GM12864 (cell line): ENCODE measurements around the gene UNC13C.
"Not testable (repeated sequence)": the region's sequence is repeated elsewhere in the genome, so short reads cannot be mapped to it uniquely, and the experiment has no call there.

Source experiments
- DNase-seq: peaks from one replicate; pipeline ENCODE4 v3.0.0-alpha.2; 2011; ENCODE audit warnings: low read depth
- H3K4me3 ChIP-seq: 2 replicates; pipeline ENCODE4 v1.5.1; 2011; ENCODE audit warnings: mild to moderate bottlenecking, low read depth, low read length, control low read depth
- TF ChIP-seq, protein P1 (sequence below): IDR thresholded peaks from 2 replicates; pipeline ENCODE4 v1.5.1; 2011; ENCODE audit warnings: low read depth, mild to moderate bottlenecking, moderate library complexity, low read length, control low read depth, inconsistent platforms; ENCODE audit errors: missing control alignments

Gene UNC13C

DNA sequence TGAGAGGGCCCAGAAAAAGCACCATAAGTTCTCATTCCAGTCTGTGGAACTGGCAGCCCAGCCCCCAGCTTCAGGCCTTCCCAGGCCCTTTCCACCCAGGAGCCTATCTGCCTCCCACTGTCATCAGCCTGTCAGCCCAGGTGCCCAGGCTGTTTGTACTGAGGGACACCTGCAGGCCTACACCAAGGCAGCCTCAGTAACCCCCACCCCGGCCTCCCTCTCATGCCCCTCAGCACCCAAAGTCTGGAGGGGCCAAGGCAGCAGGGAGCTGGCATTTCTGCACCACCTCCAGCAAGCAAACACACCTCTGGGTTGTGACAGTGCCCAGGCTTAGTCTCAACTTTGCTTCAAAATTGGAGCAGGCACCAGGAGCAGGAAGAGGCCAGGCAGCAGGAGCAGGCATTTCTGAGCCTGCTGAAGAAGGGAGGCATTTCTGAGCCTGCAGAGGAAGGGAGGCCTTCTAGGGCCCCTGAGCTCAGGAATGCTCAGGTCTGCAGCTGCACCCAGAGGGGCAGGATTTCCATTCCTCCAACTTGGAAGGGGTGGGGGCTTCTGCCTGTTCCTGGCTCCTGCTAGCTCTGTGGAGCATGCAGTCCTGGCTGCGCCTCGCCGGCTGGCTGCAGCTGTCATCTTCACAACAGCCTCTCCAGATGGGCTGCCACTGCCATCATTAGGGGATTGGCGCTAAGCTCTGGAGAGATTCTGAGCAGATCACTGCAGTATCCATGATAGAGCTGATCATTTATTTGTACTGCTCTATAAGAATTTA lies 396.1 kb downstream of the UNC13C start:
- no peak overlapping the region for H3K4me3 ChIP-seq
- no peak for DNase-seq
- TF ChIP-seq, protein P1, sequence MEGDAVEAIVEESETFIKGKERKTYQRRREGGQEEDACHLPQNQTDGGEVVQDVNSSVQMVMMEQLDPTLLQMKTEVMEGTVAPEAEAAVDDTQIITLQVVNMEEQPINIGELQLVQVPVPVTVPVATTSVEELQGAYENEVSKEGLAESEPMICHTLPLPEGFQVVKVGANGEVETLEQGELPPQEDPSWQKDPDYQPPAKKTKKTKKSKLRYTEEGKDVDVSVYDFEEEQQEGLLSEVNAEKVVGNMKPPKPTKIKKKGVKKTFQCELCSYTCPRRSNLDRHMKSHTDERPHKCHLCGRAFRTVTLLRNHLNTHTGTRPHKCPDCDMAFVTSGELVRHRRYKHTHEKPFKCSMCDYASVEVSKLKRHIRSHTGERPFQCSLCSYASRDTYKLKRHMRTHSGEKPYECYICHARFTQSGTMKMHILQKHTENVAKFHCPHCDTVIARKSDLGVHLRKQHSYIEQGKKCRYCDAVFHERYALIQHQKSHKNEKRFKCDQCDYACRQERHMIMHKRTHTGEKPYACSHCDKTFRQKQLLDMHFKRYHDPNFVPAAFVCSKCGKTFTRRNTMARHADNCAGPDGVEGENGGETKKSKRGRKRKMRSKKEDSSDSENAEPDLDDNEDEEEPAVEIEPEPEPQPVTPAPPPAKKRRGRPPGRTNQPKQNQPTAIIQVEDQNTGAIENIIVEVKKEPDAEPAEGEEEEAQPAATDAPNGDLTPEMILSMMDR = no peak

GRCh38 chr15:54387799-54388198 lies 409.6 kb downstream of the UNC13C start:
- DNase-seq = no peak
- H3K4me3 ChIP-seq = no peak overlapping the region
- TF ChIP-seq, protein P1 = no peak

DNA sequence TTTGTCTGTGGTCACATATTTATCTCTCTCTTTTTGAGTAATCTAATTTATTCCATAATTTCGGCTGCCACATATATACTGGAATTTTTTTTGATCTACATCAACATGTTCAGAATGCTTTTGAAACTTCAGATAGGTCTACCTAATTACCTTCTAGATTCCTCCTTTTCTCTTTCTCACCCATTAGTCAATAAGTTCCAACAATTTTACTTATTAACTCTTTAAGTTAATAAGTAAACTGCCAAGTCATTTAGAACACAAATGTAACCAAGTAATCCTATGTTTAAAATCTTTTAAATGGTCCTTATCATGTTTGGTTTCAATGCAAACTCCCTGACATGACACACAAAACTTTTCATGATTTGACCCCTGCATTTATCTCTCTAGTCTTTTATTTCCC lies 410.5 kb downstream of the UNC13C start:
- no peak for DNase-seq
- TF ChIP-seq, protein P1 = no peak
- H3K4me3 ChIP-seq = no peak overlapping the region

DNA sequence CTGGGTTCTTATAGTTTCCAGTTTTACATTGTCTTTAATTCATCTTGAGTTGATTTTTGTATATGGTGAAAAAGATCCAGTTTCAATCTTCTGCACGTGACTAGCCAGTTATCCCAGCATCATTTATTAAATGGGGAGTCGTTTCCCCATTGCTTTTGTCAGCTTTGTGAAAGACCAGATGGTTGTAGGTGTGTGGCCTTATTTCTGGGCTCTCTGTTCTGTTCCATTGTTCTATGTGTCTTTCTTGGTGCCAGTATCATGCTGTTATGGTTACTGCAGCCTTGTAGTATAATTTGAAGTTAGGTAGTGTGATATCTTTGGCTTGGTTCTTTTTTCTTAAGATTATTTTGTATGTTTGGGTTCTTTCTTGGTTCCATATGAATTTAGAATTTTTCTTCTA lies 432.2 kb downstream of the UNC13C start:
- TF ChIP-seq, protein P1 = no peak
- no peak overlapping the region for H3K4me3 ChIP-seq
- no peak for DNase-seq

DNA sequence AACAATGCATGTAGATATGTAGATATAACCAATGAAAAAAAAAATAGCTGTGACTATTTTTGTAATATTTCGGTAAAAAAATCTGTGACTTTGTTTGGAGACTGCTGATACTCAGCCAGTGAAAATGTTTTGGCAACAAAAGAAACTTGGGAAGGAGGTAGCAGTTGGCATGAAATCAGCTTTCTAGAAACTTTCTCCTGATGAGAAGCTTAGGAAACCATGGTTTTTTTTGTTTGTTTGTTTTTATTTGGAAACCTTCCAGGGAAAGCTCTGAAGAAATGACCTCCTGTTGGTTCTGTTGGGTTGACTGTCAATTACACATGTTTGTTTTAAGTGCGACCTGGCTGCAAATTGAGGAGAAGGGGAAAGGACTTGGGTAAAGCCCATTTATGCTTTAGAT lies 445.9 kb downstream of the UNC13C start:
- no peak overlapping the region for H3K4me3 ChIP-seq
- TF ChIP-seq, protein P1 = no peak
- no peak for DNase-seq

- DNase-seq = no peak
- H3K4me3 ChIP-seq = no peak overlapping the region
- TF ChIP-seq, protein P1 = no peak
These were observed 450.4 kb downstream of the UNC13C start for GRCh38 chr15:54428596-54428995.

GRCh38 chr15:54450288-54450687 lies 472.0 kb downstream of the UNC13C start:
- H3K4me3 ChIP-seq, DNase-seq: not testable (repeated sequence)

GRCh38 chr15:54456413-54456812 lies 478.2 kb downstream of the UNC13C start:
- TF ChIP-seq, protein P1 = no peak
- DNase-seq = no peak
- H3K4me3 ChIP-seq = no peak overlapping the region
